HepG2 (cell line): Measurements from ENCODE around the gene HNRNPC. TPM values are rescaled to one million over a fixed set of nuclear protein-coding genes. Genes with fewer than 3 reads are reported as not detected.

Experiments used
- ATAC-seq: fragments of 200-7000 bp; cut with Tn5 transposase; 3 replicates; pipeline ENCODE4 v1.9.1; 2020; ENCODE audit warnings: mild to moderate bottlenecking, moderate library complexity
- BruUV-seq: library from RNA; stranded (reverse); fragments of 400-500 nt; replicated peaks from 2 replicates; lab custom pipeline; 2021; lab: Mats Ljungman, UMichigan
- CTCF ChIA-PET: fragments of 300-600 bp; formaldehyde crosslinking; extraction: SDS; loops from one replicate; lab custom pipeline; 2021; ENCODE audit warnings: low total read pairs, inconsistent platforms, low intra/inter-chr PET ratio; lab: Yijun Ruan, JAX
- POLR2A ChIA-PET: fragments of 350-600 bp; sonication (Branson Sonifier 250); formaldehyde crosslinking; loops from one replicate; lab custom pipeline; 2020; ENCODE audit warnings: antibody characterized with exemption, inconsistent platforms; lab: Yijun Ruan, JAX
- DNase-seq: peaks from one replicate; pipeline ENCODE4 v3.0.0-alpha.2; 2015; ENCODE audit warnings: low spot score
- FAIRE-seq: peaks from 3 replicates; lab custom pipeline; 2011; peaks lifted over from hg19 to GRCh38; lab: Jason Lieb, UNC
- H2AFZ ChIP-seq: one replicate; pipeline ENCODE4 v1.6.1; 2011; ENCODE audit warnings: low read length, inconsistent platforms
- H3K27ac ChIP-seq: fragments of 300-600 bp; 3 replicates; pipeline ENCODE4 v1.8.0; 2011; ENCODE audit warnings: mixed run types, mild to moderate bottlenecking, mixed read lengths, low read length, inconsistent platforms; ENCODE audit not compliant: insufficient read depth; ENCODE audit errors: extremely low read length
- H3K27me3 ChIP-seq, 2 experiments: fragments of 200-600 bp in 1 of 2; 2 replicates in 1 of 2; 3 replicates in 1 of 2; pipeline versions ENCODE4 v1.6.0 to v1.8.0; 2011; ENCODE audit warnings: low read length in 2 of 2, mild to moderate bottlenecking in 2 of 2, moderate library complexity in 2 of 2, inconsistent platforms in 1 of 2; ENCODE audit not compliant: insufficient read depth in 2 of 2, control insufficient read depth in 1 of 2
- H3K36me3 ChIP-seq, 2 experiments: fragments of 200-600 bp in 1 of 2; replicated peaks in 1 of 2; 2 replicates in 1 of 2; 3 replicates in 1 of 2; pipeline versions ENCODE4 v1.5.1 to v1.8.0; 2011; ENCODE audit warnings: low read length in 2 of 2, inconsistent platforms in 1 of 2; ENCODE audit not compliant: insufficient read depth in 2 of 2, control insufficient read depth in 1 of 2
- H3K4me1 ChIP-seq: 2 replicates; pipeline ENCODE4 v1.5.1; 2012; ENCODE audit warnings: low read length, inconsistent platforms; ENCODE audit not compliant: insufficient read depth
- H3K4me2 ChIP-seq: 2 replicates; pipeline ENCODE4 v1.6.0; 2011; ENCODE audit warnings: low read depth, low read length, inconsistent platforms
- H3K4me3 ChIP-seq, 3 experiments: fragments of 200-600 bp in 1 of 3; sonication (generic), shearing (Covaris generic) in 1 of 3; replicated peaks in 1 of 3; 2 replicates each; pipeline ENCODE4 v1.5.1; 2011 to 2016; ENCODE audit warnings: low read length in 3 of 3, inconsistent platforms in 2 of 3, low read depth in 2 of 3, mild to moderate bottlenecking in 2 of 3, control low read depth in 1 of 3, mixed read lengths in 1 of 3; ENCODE audit not compliant: insufficient read depth in 1 of 3
- H3K79me2 ChIP-seq: one replicate; pipeline ENCODE4 v1.6.1; 2011; ENCODE audit warnings: low read length, inconsistent platforms; ENCODE audit not compliant: insufficient read depth
- H3K9ac ChIP-seq: 2 replicates; pipeline ENCODE4 v1.6.0; 2011; ENCODE audit warnings: mild to moderate bottlenecking, low read depth, low read length, inconsistent platforms; ENCODE audit not compliant: insufficient read depth
- H3K9me3 ChIP-seq: 2 replicates; pipeline ENCODE4 v1.5.1; 2012; ENCODE audit warnings: mild to moderate bottlenecking, low read length
- H4K20me1 ChIP-seq: 2 replicates; pipeline ENCODE4 v1.6.0; 2011; ENCODE audit warnings: inconsistent platforms, mild to moderate bottlenecking, low read length, moderate library complexity; ENCODE audit not compliant: insufficient read depth
- ARID2 ChIP-seq: sonication (generic); formaldehyde crosslinking; IDR thresholded peaks from 2 replicates; pipeline ENCODE4 v1.8.1; 2022; ENCODE audit warnings: mild to moderate bottlenecking, missing genetic modification reagents, borderline replicate concordance
- CHD2 ChIP-seq: IDR thresholded peaks from 2 replicates; pipeline ENCODE4 v1.6.1; 2011; ENCODE audit warnings: low read depth, low read length, improper control_type of control experiment
- HOXD1 ChIP-seq: sonication (generic); formaldehyde crosslinking; IDR thresholded peaks from 2 replicates; pipeline ENCODE4 v1.5.0; 2020; ENCODE audit warnings: missing genetic modification reagents
- KLF9 ChIP-seq: IDR thresholded peaks from 2 replicates; pipeline ENCODE4 v1.6.1; 2016; ENCODE audit warnings: low read depth
- MLXIP ChIP-seq: sonication (generic); formaldehyde crosslinking; IDR thresholded peaks from 2 replicates; pipeline ENCODE4 v1.9.0; 2021; ENCODE audit warnings: missing genetic modification reagents, borderline replicate concordance
- NR2F1 ChIP-seq, 2 experiments: fragments of 450-650 bp in 1 of 2; formaldehyde crosslinking in 1 of 2; IDR thresholded peaks; 2 replicates each; pipeline versions ENCODE4 v1.5.0 to v1.6.1; 2016 to 2020; ENCODE audit warnings: mild to moderate bottlenecking in 1 of 2, missing compliant biosample characterization in 1 of 2, missing genetic modification reagents in 1 of 2, moderate library complexity in 1 of 2
- PAF1 ChIP-seq: IDR thresholded peaks from 2 replicates; pipeline ENCODE4 v1.6.1; 2016; ENCODE audit warnings: missing genetic modification reagents, missing compliant biosample characterization
- POLR2A ChIP-seq, 2 experiments: IDR thresholded peaks; 2 replicates each; pipeline ENCODE4 v1.6.1; 2011; ENCODE audit warnings: low read depth in 2 of 2, low read length in 2 of 2, mild to moderate bottlenecking in 1 of 2, moderate library complexity in 1 of 2; ENCODE audit not compliant: insufficient read depth in 1 of 2
- POLR2AphosphoS2 ChIP-seq: IDR thresholded peaks from 2 replicates; pipeline ENCODE4 v1.6.1; 2011; ENCODE audit warnings: low read depth, low read length, improper control_type of control experiment
- POLR2AphosphoS5 ChIP-seq: IDR thresholded peaks from 2 replicates; pipeline ENCODE4 v1.6.1; 2012; ENCODE audit warnings: low read depth, low read length
- POLR2G ChIP-seq: fragments of 200-400 bp; formaldehyde crosslinking; IDR thresholded peaks from 2 replicates; pipeline ENCODE4 v1.6.1; 2018; ENCODE audit warnings: mild to moderate bottlenecking, low read depth, low read length, moderate library complexity
- RBM22 ChIP-seq: fragments of 200-400 bp; formaldehyde crosslinking; optimal IDR thresholded peaks from 2 replicates; pipeline ENCODE3; 2017; ENCODE audit warnings: mild to moderate bottlenecking, low read length, moderate library complexity
- SRY ChIP-seq: sonication (generic); formaldehyde crosslinking; IDR thresholded peaks from 2 replicates; pipeline ENCODE4 v1.8.0; 2022; ENCODE audit warnings: mild to moderate bottlenecking, missing genetic modification reagents
- TBX2 ChIP-seq: sonication (generic); formaldehyde crosslinking; IDR thresholded peaks from 2 replicates; pipeline ENCODE4 v1.5.0; 2020; ENCODE audit warnings: missing genetic modification reagents, mild to moderate bottlenecking, borderline replicate concordance
- ZC3H4 ChIP-seq: sonication (generic); formaldehyde crosslinking; IDR thresholded peaks from 2 replicates; pipeline ENCODE4 v1.4.0; 2020; ENCODE audit warnings: missing genetic modification reagents, borderline replicate concordance
- ZNF740 ChIP-seq: sonication (generic); formaldehyde crosslinking; IDR thresholded peaks from 2 replicates; pipeline ENCODE4 v1.4.0; 2020; ENCODE audit warnings: missing genetic modification reagents
- WGBS: methylation state at CpG from one replicate; pipeline ENCODE4 v1.1.6; 2017; ENCODE audit warnings: low lambda C conversion rate; 5-methylcytosine and 5-hydroxymethylcytosine counted together
- in situ Hi-C: cut with HindIII; loops from 2 replicates; pipeline ENCODE4 v1.10.0; 2017; ENCODE audit warnings: low pct_unique_long_range_greater_than_20kb; ENCODE audit not compliant: extremely low pct_ligation_motif_present
- intact Hi-C: fragments of 100-400 bp; cut with micrococcal nuclease; formaldehyde crosslinking; loops from one replicate; pipeline ENCODE4 v1.10.0; 2022; ENCODE audit not compliant: unreplicated experiment
- polyA plus RNA-seq, 8 experiments: library from polyadenylated mRNA; depleted of rRNA in 3 of 8; stranded (reverse) in 7 of 8; unstranded in 1 of 8; fragments of >200 nt; fragmentation: Illumina TruSeq in 4 of 8; extraction: Trizol in 4 of 8; gene quantifications; 2 replicates each; pipeline versions ENCODE4 v1.2.1 to v1.2.3, GENCODE V29; 2011 to 2016; ENCODE audit warnings: low read depth in 4 of 8, missing spikeins in 1 of 8, mixed read lengths in 1 of 8; ENCODE audit not compliant: insufficient read depth in 1 of 8
- total RNA-seq, 5 experiments: library from RNA; depleted of rRNA; stranded (reverse); fragments of >200 nt; fragmentation: Illumina TruSeq; extraction: Trizol; gene quantifications; 2 replicates each; pipeline ENCODE4 v1.2.3, GENCODE V29; 2016; ENCODE audit warnings: low read depth in 1 of 5

Gene HNRNPC
- total and polyA plus RNA-seq, 2 of the 13 experiments (the other 11 are each of a cell fraction or from before 2014, with no cell fraction given): 628 to 1,099 TPM

- intact Hi-C loops: no loop called here
- Histone ChIP-seq H3K4me1 (peaks cover 91% of the 10 kb centered on the region), H3K27me3 (no peaks in the 10 kb centered on the region), H3K27ac (no peak overlapping the region), H3K9ac (no peak overlapping the region), H4K20me1 (peaks cover 97% of the 10 kb centered on the region), H3K4me3 (0 out of 6 replicates have a peak overlapping the region, but pooled peaks of 1 of the 3 experiments have one; percentile 21), H3K4me2 (peak overlapping the region; percentile 57), H3K36me3 (peaks cover 23 to 83% of the 10 kb centered on the region in 2 experiments), H2AFZ (no peak overlapping the region), H3K9me3 (no peaks in the 10 kb centered on the region), H3K79me2 (peaks cover 98% of the 10 kb centered on the region)
- peak; percentile 98 for TF ChIP-seq RBM22
- TF ChIP-seq HOXD1: no peak
- TF ChIP-seq MLXIP (CRISPR knock-in tag): no peak
- TF ChIP-seq POLR2A (IDR thresholded peaks at IDR 0.05; ENCODE audit: insufficient read depth in 1 of 2, low read depth in 2 of 2, low read length in 2 of 2): peak; percentile 33 to 38; a peak in 1 of 4 replicates
- no peak for TF ChIP-seq CHD2
- TF ChIP-seq ZNF740 (CRISPR knock-in tag): no peak
- TF ChIP-seq KLF9 (CRISPR knock-in tag): 0 out of 2 replicates have a peak, but pooled peaks have one; percentile 40
- TF ChIP-seq POLR2AphosphoS5: peak; percentile 55; the same call in 1 of the 2 replicates
- TF ChIP-seq ARID2 (CRISPR knock-in tag): no peak
- no peak for TF ChIP-seq SRY (CRISPR knock-in tag)
- TF ChIP-seq ZC3H4 (CRISPR knock-in tag): 0 out of 2 replicates have a peak, but pooled peaks have one; percentile 70
- TF ChIP-seq NR2F1 (CRISPR knock-in tag; IDR thresholded peaks at IDR 0.05): no peak
- no peak for TF ChIP-seq TBX2 (CRISPR knock-in tag)
- peak; percentile 62 for TF ChIP-seq POLR2G
- TF ChIP-seq PAF1 (CRISPR knock-in tag): 0 out of 2 replicates have a peak, but pooled peaks have one; percentile 4
- TF ChIP-seq POLR2AphosphoS2: peak; percentile 83; the same call in 1 of the 2 replicates
- POLR2A ChIA-PET: interaction anchor here (1.3 kb wide), 1 partner anchor 46 kb away, joined by 3 read pairs; no protein-coding TSS in a partner anchor
- ATAC-seq: no peak
- TSS peak; percentile 0 for BruUV-seq
- CTCF ChIA-PET: no interaction called here
- WGBS: 81% methylated on average over 3 of the region's 3 CpGs
- no peak for DNase-seq
- in situ Hi-C loops: no loop called here
- no peak for FAIRE-seq
Measured at GRCh38 chr14:21262410-21262809, 6.8 kb downstream of the HNRNPC start.
